IMR-90 (cell line): ENCODE results near the gene ALOX12B. TPM values are rescaled to one million over a fixed set of nuclear protein-coding genes. Genes with fewer than 3 reads are reported as not detected.
A peak's percentile ranks its signal among the peaks of the same experiment; 100 is the strongest.

Source experiments
- ATAC-seq: fragments of 200-7000 bp; cut with Tn5 transposase; 2 replicates; pipeline ENCODE4 v1.9.1; 2020; ENCODE audit warnings: low read depth, mild to moderate bottlenecking, moderate library complexity
- BruUV-seq: library from RNA; stranded (reverse); fragments of 400-500 nt; replicated peaks from 2 replicates; lab custom pipeline; 2021; lab: Mats Ljungman, UMichigan
- CTCF ChIA-PET: fragments of 300-600 bp; formaldehyde crosslinking; extraction: SDS; loops from one replicate; lab custom pipeline; 2021; ENCODE audit warnings: antibody characterized with exemption; lab: Yijun Ruan, JAX
- POLR2A ChIA-PET: fragments of 300-600 bp; sonication (Branson Sonifier 250); formaldehyde crosslinking; loops from one replicate; lab custom pipeline; 2022; ENCODE audit warnings: antibody characterized with exemption; ENCODE audit not compliant: unreplicated experiment; lab: Charles Lee
- DNase-seq: peaks from one replicate; pipeline ENCODE4 v3.0.0; 2013
- H2AFZ ChIP-seq: replicated peaks from 2 replicates; pipeline ENCODE3; 2013; ENCODE audit warnings: low read length, mild to moderate bottlenecking; ENCODE audit not compliant: poor library complexity
- H2AK5ac ChIP-seq: 2 replicates; pipeline ENCODE4 v1.6.1; 2013; ENCODE audit warnings: low read depth, low read length, inconsistent platforms
- H2AK9ac ChIP-seq: replicated peaks from 2 replicates; pipeline ENCODE3; 2013; ENCODE audit warnings: mild to moderate bottlenecking, low read depth, low read length, moderate library complexity; ENCODE audit not compliant: poor library complexity
- H2BK120ac ChIP-seq: 2 replicates; pipeline ENCODE4 v1.6.1; 2013; ENCODE audit warnings: low read depth, low read length, inconsistent platforms
- H2BK15ac ChIP-seq: 3 replicates; pipeline ENCODE4 v1.6.1; 2013; ENCODE audit warnings: low read depth, low read length, inconsistent platforms
- H2BK20ac ChIP-seq: 2 replicates; pipeline ENCODE4 v1.6.1; 2013; ENCODE audit warnings: low read depth, mild to moderate bottlenecking, inconsistent platforms, low read length, moderate library complexity
- H2BK5ac ChIP-seq: 2 replicates; pipeline ENCODE4 v1.6.1; 2013; ENCODE audit warnings: mild to moderate bottlenecking, low read depth, low read length, inconsistent platforms; ENCODE audit not compliant: poor library complexity, severe bottlenecking
- H3K14ac ChIP-seq: replicated peaks from 2 replicates; pipeline ENCODE4 v1.6.1; 2013; ENCODE audit warnings: low read depth, low read length, inconsistent platforms
- H3K18ac ChIP-seq: 2 replicates; pipeline ENCODE4 v1.6.1; 2013; ENCODE audit warnings: low read depth, low read length, control low read depth
- H3K23ac ChIP-seq: 2 replicates; pipeline ENCODE4 v1.6.1; 2013; ENCODE audit warnings: low read depth, low read length, inconsistent platforms
- H3K27ac ChIP-seq: 2 replicates; pipeline ENCODE4 v1.5.1; 2013; ENCODE audit warnings: mild to moderate bottlenecking, control low read depth, low read length; ENCODE audit not compliant: insufficient read depth
- H3K27me3 ChIP-seq: 2 replicates; pipeline ENCODE4 v1.6.1; 2013; ENCODE audit warnings: low read length; ENCODE audit not compliant: control insufficient read depth, insufficient read depth
- H3K36me3 ChIP-seq: 2 replicates; pipeline ENCODE4 v1.6.1; 2013; ENCODE audit warnings: low read length, mixed read lengths; ENCODE audit not compliant: control insufficient read depth, insufficient read depth
- H3K4ac ChIP-seq: 2 replicates; pipeline ENCODE4 v1.6.1; 2013; ENCODE audit warnings: low read depth, low read length, inconsistent platforms
- H3K4me1 ChIP-seq: 2 replicates; pipeline ENCODE4 v1.6.1; 2013; ENCODE audit warnings: low read length, mixed read lengths; ENCODE audit not compliant: control insufficient read depth, insufficient read depth
- H3K4me2 ChIP-seq: 2 replicates; pipeline ENCODE4 v1.6.1; 2013; ENCODE audit warnings: low read depth, mild to moderate bottlenecking, control low read depth, low read length, moderate library complexity
- H3K4me3 ChIP-seq: 2 replicates; pipeline ENCODE4 v1.5.1; 2013; ENCODE audit warnings: low read depth, mild to moderate bottlenecking, control low read depth, low read length, moderate library complexity; ENCODE audit not compliant: insufficient read depth
- H3K56ac ChIP-seq: 2 replicates; pipeline ENCODE4 v1.6.1; 2013; ENCODE audit warnings: low read length, inconsistent platforms; ENCODE audit not compliant: insufficient read depth; ENCODE audit errors: extremely low read depth
- H3K79me1 ChIP-seq, 2 experiments: 2 replicates each; pipeline ENCODE4 v1.6.1; 2013; ENCODE audit warnings: low read length in 2 of 2, inconsistent platforms in 1 of 2, low read depth in 1 of 2
- H3K9ac ChIP-seq: 2 replicates; pipeline ENCODE4 v1.6.1; 2013; ENCODE audit warnings: low read depth, low read length, control low read depth
- H3K9me1 ChIP-seq: 2 replicates; pipeline ENCODE4 v1.6.1; 2013; ENCODE audit warnings: low read length, inconsistent platforms; ENCODE audit not compliant: insufficient read depth
- H3K9me3 ChIP-seq: 2 replicates; pipeline ENCODE4 v1.6.1; 2013; ENCODE audit warnings: low read length; ENCODE audit not compliant: control insufficient read depth, insufficient read depth
- H4K20me1 ChIP-seq: 2 replicates; pipeline ENCODE4 v1.6.1; 2013; ENCODE audit warnings: low read length, inconsistent platforms; ENCODE audit not compliant: insufficient read depth
- H4K5ac ChIP-seq: 2 replicates; pipeline ENCODE4 v1.6.1; 2013; ENCODE audit warnings: mild to moderate bottlenecking, low read depth, low read length, control low read depth
- H4K8ac ChIP-seq, 2 experiments: 2 replicates each; pipeline ENCODE4 v1.6.1; 2013; ENCODE audit warnings: low read depth in 2 of 2, low read length in 2 of 2, control low read depth in 1 of 2, inconsistent platforms in 1 of 2
- H4K91ac ChIP-seq: 2 replicates; pipeline ENCODE4 v1.6.1; 2013; ENCODE audit warnings: low read depth, low read length, inconsistent platforms; ENCODE audit not compliant: insufficient read depth
- BHLHE40 ChIP-seq: fragments of 150-350 bp; IDR thresholded peaks from 2 replicates; pipeline ENCODE4 v1.6.1; 2016; ENCODE audit warnings: mild to moderate bottlenecking, low read depth, low read length
- CEBPB ChIP-seq: IDR thresholded peaks from 2 replicates; pipeline ENCODE4 v1.6.1; 2012; ENCODE audit warnings: low read depth, low read length, improper control_type of control experiment
- CHD1 ChIP-seq: IDR thresholded peaks from 2 replicates; pipeline ENCODE4 v1.6.1; 2012; ENCODE audit warnings: low read depth, low read length, improper control_type of control experiment
- CTCF ChIP-seq: conservative IDR thresholded peaks from 2 replicates; pipeline ENCODE4 v1.5.1; 2012; ENCODE audit warnings: mild to moderate bottlenecking, low read depth, low read length, improper control_type of control experiment
- ELK1 ChIP-seq: fragments of 150-350 bp; IDR thresholded peaks from 2 replicates; pipeline ENCODE4 v1.6.1; 2016; ENCODE audit warnings: low read depth, mild to moderate bottlenecking, low read length, moderate library complexity, borderline replicate concordance
- MAFK ChIP-seq: IDR thresholded peaks from 2 replicates; pipeline ENCODE4 v1.6.1; 2012; ENCODE audit warnings: low read depth, low read length, improper control_type of control experiment
- MXI1 ChIP-seq: IDR thresholded peaks from 2 replicates; pipeline ENCODE4 v1.6.1; 2012; ENCODE audit warnings: low read depth, mild to moderate bottlenecking, low read length, moderate library complexity, borderline replicate concordance
- NFE2L2 ChIP-seq: fragments of 150-350 bp; IDR thresholded peaks from 2 replicates; pipeline ENCODE4 v1.6.1; 2016; ENCODE audit warnings: low read depth, mild to moderate bottlenecking, low read length
- RAD21 ChIP-seq: IDR thresholded peaks from 2 replicates; pipeline ENCODE4 v1.6.1; 2012; ENCODE audit warnings: low read length, improper control_type of control experiment
- RCOR1 ChIP-seq: IDR thresholded peaks from 2 replicates; pipeline ENCODE4 v1.6.1; 2012; ENCODE audit warnings: mild to moderate bottlenecking, low read length, improper control_type of control experiment; ENCODE audit not compliant: insufficient replicate concordance
- RFX5 ChIP-seq: IDR thresholded peaks from 2 replicates; pipeline ENCODE4 v1.8.0; 2012; ENCODE audit warnings: low read depth, mild to moderate bottlenecking, low read length, moderate library complexity
- SMC3 ChIP-seq: fragments of 150-350 bp; IDR thresholded peaks from 2 replicates; pipeline ENCODE4 v1.6.1; 2016; ENCODE audit warnings: low read depth, mild to moderate bottlenecking, antibody characterized with exemption, low read length, moderate library complexity
- USF2 ChIP-seq: fragments of 150-350 bp; IDR thresholded peaks from 2 replicates; pipeline ENCODE4 v1.6.1; 2017; ENCODE audit warnings: mild to moderate bottlenecking, antibody characterized with exemption, low read length, low read depth
- WGBS, 2 experiments: methylation state at CpG; one replicate each; pipeline versions ENCODE4 v1.1.5 to v1.1.7; 2013; ENCODE audit warnings: missing lambda C conversion rate in 2 of 2; ENCODE audit not compliant: insufficient read length in 1 of 2; ENCODE audit errors: extremely low coverage in 2 of 2; 5-methylcytosine and 5-hydroxymethylcytosine counted together
- dilution Hi-C: fragments of 300-500 bp; cut with HindIII; formaldehyde crosslinking; loops from one replicate; pipeline ENCODE4 v1.14.3; 2018; ENCODE audit warnings: low sequenced_read_pairs; ENCODE audit not compliant: unreplicated experiment
- in situ Hi-C: fragments of 300-500 bp; cut with MboI; formaldehyde crosslinking; loops from 3 replicates; pipeline ENCODE4 v1.14.3; 2019; ENCODE audit warnings: low sequenced_read_pairs, inconsistent platforms, mixed read lengths
- intact Hi-C: fragments of 100-400 bp; cut with micrococcal nuclease; formaldehyde crosslinking; loops from 2 replicates; pipeline ENCODE4 v1.10.0; 2022
- polyA plus RNA-seq, 3 experiments: library from polyadenylated mRNA; depleted of rRNA; stranded (reverse); fragments of >200 nt; gene quantifications; 2 replicates each; pipeline ENCODE4 v1.2.3, GENCODE V29; 2012; ENCODE audit warnings: low replicate concordance in 1 of 3
- total RNA-seq: library from RNA; depleted of rRNA; stranded (reverse); fragments of >200 nt; gene quantifications from 2 replicates; pipeline ENCODE4 v1.2.3, GENCODE V29; 2012

ALOX12B gene
- total and polyA plus RNA-seq, 2 of the 4 experiments (the other 2 are of a cell fraction) = not detected

- Histone ChIP-seq H3K9me1 (no peaks in the 10 kb centered on the region), H2AK5ac (no peak overlapping the region), H3K79me1 (no peaks in the 10 kb centered on the region), H4K8ac (no peak overlapping the region), H3K4me3 (peak overlapping the region; percentile 48), H2AK9ac (no peak overlapping the region), H2BK5ac (no peak overlapping the region), H3K27me3 (peaks cover 64% of the 10 kb centered on the region), H4K91ac (no peak overlapping the region), H3K14ac (no peak overlapping the region), H2AFZ (peak overlapping the region; percentile 92), H3K36me3 (no peaks in the 10 kb centered on the region), H3K4ac (no peak overlapping the region), H3K56ac (no peak overlapping the region), H3K9ac (no peak overlapping the region), H3K27ac (no peak overlapping the region), H2BK20ac (no peak overlapping the region), H3K4me2 (peak overlapping the region; percentile 98), H3K9me3 (no peaks in the 10 kb centered on the region), H3K18ac (no peak overlapping the region), H4K20me1 (no peaks in the 10 kb centered on the region), H2BK15ac (no peak overlapping the region), H3K23ac (no peak overlapping the region), H2BK120ac (no peak overlapping the region), H4K5ac (no peak overlapping the region), H3K4me1 (0 out of 2 replicates have a peak, but pooled peaks cover 1% of the 10 kb centered on the region)
- ATAC-seq (peak; percentile 98), DNase-seq (peak; percentile 33)
- POLR2A ChIA-PET = no interaction called here
- WGBS, 2 experiments = 2% methylated on average over 42 of the region's 87 CpGs; no CpG with 5 or more reads in 1 of the 2 experiments
- in situ Hi-C loops (loop anchor here (25.0 kb wide), 2 partner anchors 233 to 683 kb away; partner anchors contain the start of genes ARHGEF15 and SPDYE4), dilution Hi-C loops (no loop called here), intact Hi-C loops (loop anchor here (1.0 to 5.0 kb wide), 2 partner anchors 39 to 78 kb away; partner anchors contain the start of gene ALOXE3)
- CTCF ChIA-PET = interaction anchor here (1.0 kb wide), 1 partner anchor 40 kb away, joined by 3 read pairs; no protein-coding TSS in a partner anchor
- no TSS peak for BruUV-seq
- TF ChIP-seq CTCF = peak; percentile 77
- no peak for TF ChIP-seq CHD1
- TF ChIP-seq NFE2L2 = no peak
- TF ChIP-seq MXI1 = no peak
- no peak for TF ChIP-seq RCOR1
- TF ChIP-seq ELK1 = no peak
- TF ChIP-seq RAD21 = peak; percentile 63
- TF ChIP-seq RFX5 = no peak
- no peak for TF ChIP-seq BHLHE40
- peak; percentile 47 for TF ChIP-seq SMC3
- no peak for TF ChIP-seq USF2
- TF ChIP-seq CEBPB = no peak
- TF ChIP-seq MAFK = no peak
Measured at GRCh38 chr17:8079291-8080207, 8.0 kb downstream of the ALOX12B start.
